K562 (cell line): Measurements from ENCODE around the gene IFI16. TPM values are rescaled to one million over a fixed set of nuclear protein-coding genes. Genes with fewer than 3 reads are reported as not detected.

Source experiments
- ATAC-seq: fragments of 200-7000 bp; cut with Tn5 transposase; 3 replicates; pipeline ENCODE4 v1.9.1; 2020; ENCODE audit warnings: moderate library complexity
- BruUV-seq: library from RNA; stranded (reverse); fragments of 400-500 nt; replicated peaks from 2 replicates; lab custom pipeline; 2021; lab: Mats Ljungman, UMichigan
- CTCF ChIA-PET: fragments of 300-600 bp; formaldehyde crosslinking; extraction: SDS; loops from one replicate; lab custom pipeline; 2021; ENCODE audit warnings: low intra/inter-chr PET ratio; lab: Yijun Ruan, JAX
- POLR2A ChIA-PET: fragments of 300-600, 350-650 bp; sonication (Branson Sonifier 250); formaldehyde crosslinking; extraction: SDS; loops from one replicate; lab custom pipeline; 2021; ENCODE audit warnings: antibody characterized with exemption, inconsistent platforms; lab: Yijun Ruan, JAX
- DNase-seq, 4 experiments: peaks; one replicate each; pipeline versions ENCODE4 v3.0.0 to v3.0.0-alpha.2; 2011 to 2018; ENCODE audit warnings: low spot score in 3 of 4, mixed read lengths in 3 of 4; ENCODE audit errors: extremely low read depth in 1 of 4
- FAIRE-seq: peaks from 2 replicates; lab custom pipeline; 2011; peaks lifted over from hg19 to GRCh38; lab: Jason Lieb, UNC
- H2AFZ ChIP-seq: 2 replicates; pipeline ENCODE4 v1.6.0; 2011; ENCODE audit warnings: low read depth, low read length, control low read depth, inconsistent platforms
- H3K27ac ChIP-seq: fragments of 200-600 bp; 3 replicates; pipeline ENCODE4 v1.8.0; 2011; ENCODE audit warnings: low read depth, mild to moderate bottlenecking, control low read depth, inconsistent platforms, low read length, moderate library complexity, mixed read lengths; ENCODE audit errors: extremely low read depth
- H3K27me3 ChIP-seq, 2 experiments: fragments of 300-600 bp in 1 of 2; 2 replicates in 1 of 2; 3 replicates in 1 of 2; pipeline versions ENCODE4 v1.6.0 to v1.8.0; 2011; ENCODE audit warnings: inconsistent platforms in 2 of 2, low read length in 2 of 2, mild to moderate bottlenecking in 1 of 2, mixed read lengths in 1 of 2, moderate library complexity in 1 of 2; ENCODE audit not compliant: control insufficient read depth in 2 of 2, insufficient read depth in 2 of 2
- H3K36me3 ChIP-seq: fragments of 300-600 bp; 3 replicates; pipeline ENCODE4 v1.8.0; 2011; ENCODE audit warnings: mild to moderate bottlenecking, low read length, inconsistent platforms; ENCODE audit not compliant: control insufficient read depth, insufficient read depth
- H3K4me1 ChIP-seq, 2 experiments: fragments of 200-600 bp in 1 of 2; replicated peaks in 1 of 2; 2 replicates in 1 of 2; 3 replicates in 1 of 2; pipeline versions ENCODE4 v1.5.1 to v1.8.0; 2011; ENCODE audit warnings: inconsistent platforms in 2 of 2, low read length in 2 of 2, mild to moderate bottlenecking in 1 of 2, mixed read lengths in 1 of 2, moderate library complexity in 1 of 2; ENCODE audit not compliant: control insufficient read depth in 2 of 2, insufficient read depth in 2 of 2
- H3K4me2 ChIP-seq: 2 replicates; pipeline ENCODE4 v1.6.1; 2011; ENCODE audit warnings: low read length, control low read depth, inconsistent platforms, mixed read lengths; ENCODE audit not compliant: insufficient read depth
- H3K4me3 ChIP-seq: fragments of 200-600 bp; sonication (generic), shearing (Covaris generic); 2 replicates; pipeline ENCODE4 v1.5.1; 2016; ENCODE audit warnings: control low read depth, inconsistent platforms
- H3K79me2 ChIP-seq: fragments of 200-600 bp; 3 replicates; pipeline ENCODE4 v1.8.0; 2011; ENCODE audit warnings: low read length, inconsistent platforms; ENCODE audit not compliant: control insufficient read depth, insufficient read depth
- H3K9ac ChIP-seq, 2 experiments: 2 replicates each; pipeline versions ENCODE4 v1.6.0 to v1.6.1; 2011; ENCODE audit warnings: low read depth in 2 of 2, low read length in 2 of 2, control low read depth in 1 of 2, inconsistent platforms in 1 of 2, mild to moderate bottlenecking in 1 of 2, mixed read lengths in 1 of 2; ENCODE audit not compliant: insufficient read depth in 1 of 2
- H3K9me1 ChIP-seq: one replicate; pipeline ENCODE4 v1.6.0; 2011; ENCODE audit warnings: inconsistent platforms, mild to moderate bottlenecking, low read length, moderate library complexity; ENCODE audit not compliant: control insufficient read depth, insufficient read depth
- H3K9me3 ChIP-seq: replicated peaks from 2 replicates; pipeline ENCODE4 v1.5.1; 2011; ENCODE audit warnings: low read depth, low read length, inconsistent platforms; ENCODE audit not compliant: control insufficient read depth, insufficient read depth
- H4K20me1 ChIP-seq: replicated peaks from 2 replicates; pipeline ENCODE4 v1.6.1; 2011; ENCODE audit warnings: low read length, inconsistent platforms, mixed read lengths; ENCODE audit not compliant: control insufficient read depth, insufficient read depth
- ETV1 ChIP-seq: fragments of 450-650 bp; conservative IDR thresholded peaks from 2 replicates; pipeline ENCODE4 v1.6.1; 2016; ENCODE audit warnings: missing genetic modification characterization, control low read depth, low read depth, missing compliant biosample characterization
- GABPA ChIP-seq: fragments of 200-800 bp; sonication (Bioruptor generic); conservative IDR thresholded peaks from 2 replicates; pipeline ENCODE4 v1.6.1; 2016; ENCODE audit warnings: low read depth, missing genetic modification characterization, missing compliant biosample characterization
- GTF2E2 ChIP-seq: fragments of 200-800 bp; sonication (Bioruptor generic); IDR thresholded peaks from 2 replicates; pipeline ENCODE4 v1.6.1; 2016; ENCODE audit warnings: missing genetic modification characterization, missing compliant biosample characterization
- PHF21A ChIP-seq: fragments of 450-650 bp; IDR thresholded peaks from 2 replicates; pipeline ENCODE4 v1.6.1; 2017; ENCODE audit warnings: low read depth, borderline replicate concordance
- ZKSCAN8 ChIP-seq: fragments of 200-800 bp; sonication (Bioruptor generic); IDR thresholded peaks from 2 replicates; pipeline ENCODE4 v1.6.1; 2016; ENCODE audit warnings: missing genetic modification characterization, missing compliant biosample characterization
- WGBS: fragments of 100-300 bp; shearing (Covaris generic); methylation state at CpG from one replicate; pipeline ENCODE4 v1.1.6; 2016; ENCODE audit warnings: low coverage, mixed read lengths; ENCODE audit not compliant: insufficient coverage; ENCODE audit errors: missing lambda C conversion rate; 5-methylcytosine and 5-hydroxymethylcytosine counted together
- in situ Hi-C: fragments of 300-500 bp; cut with MboI; formaldehyde crosslinking; loops from 4 replicates; pipeline ENCODE4 v1.15.0; 2018; ENCODE audit warnings: inconsistent platforms, mixed read lengths
- intact Hi-C: fragments of 100-400 bp; cut with micrococcal nuclease; formaldehyde crosslinking; loops from 2 replicates; pipeline ENCODE4 v1.14.2; 2022
- polyA plus RNA-seq, 8 experiments: library from polyadenylated mRNA; depleted of rRNA in 4 of 8; stranded (reverse) in 5 of 8; unstranded in 3 of 8; fragments of >200 nt; fragmentation: Nextera tagmentation in 2 of 8; fragmentation: Illumina TruSeq in 1 of 8; extraction: Ambion mirVana in 2 of 8; extraction: Trizol in 1 of 8; gene quantifications; 2 replicates each; pipeline versions ENCODE4 v1.2.1 to v1.2.3, GENCODE V29; 2011 to 2014; ENCODE audit warnings: inconsistent platforms in 1 of 8, missing spikeins in 1 of 8
- total RNA-seq, 7 experiments: library from RNA; depleted of rRNA in 6 of 7; stranded (reverse); fragments of >200 nt in 6 of 7; fragmentation: Illumina TruSeq in 2 of 7; extraction: Trizol in 2 of 7; gene quantifications; 2 replicates each; pipeline versions ENCODE4 v1.2.1 to v1.2.3, GENCODE V29; 2011 to 2021; ENCODE audit warnings: low replicate concordance in 1 of 7
- TF ChIP-seq, protein P1 (sequence below): fragments of 450-650 bp; IDR thresholded peaks from 2 replicates; pipeline ENCODE4 v1.6.1; 2016; ENCODE audit warnings: low read depth, mild to moderate bottlenecking, moderate library complexity
- TF ChIP-seq, protein P2 (sequence below): conservative IDR thresholded peaks from 2 replicates; pipeline ENCODE4 v1.6.1; 2011; ENCODE audit warnings: low read depth, mild to moderate bottlenecking, low read length; ENCODE audit not compliant: control insufficient read depth

IFI16 gene
- total and polyA plus RNA-seq, 9 of the 15 experiments (the other 6 are each of a cell fraction or from before 2014, with no cell fraction given): 0.70 to 2.8 (median 1.6) TPM

DNA sequence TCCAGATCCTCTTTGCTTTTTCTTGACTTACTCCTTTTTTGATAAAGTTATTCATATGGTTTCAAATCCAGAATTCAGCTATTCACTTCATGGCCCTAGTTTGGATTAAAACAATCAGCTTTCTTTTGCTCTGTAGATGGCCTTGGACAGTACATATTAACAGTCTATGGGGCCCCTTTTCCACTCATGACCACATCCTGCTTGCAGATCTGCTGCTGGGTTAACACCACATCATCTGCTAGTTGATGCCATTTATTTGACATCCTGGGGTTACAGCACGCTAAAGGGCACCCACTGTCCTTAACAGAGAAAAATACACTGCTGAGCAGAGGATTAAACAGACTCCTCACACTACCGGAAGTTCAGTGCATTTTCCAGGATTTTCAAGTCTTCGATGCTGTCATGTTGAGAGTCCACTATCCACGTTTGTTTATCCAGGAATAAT is 941 bp upstream of the IFI16 start:
- in situ Hi-C loops (loop anchor here (10.0 kb wide), 1 partner anchor 344 kb away; no protein-coding TSS in a partner anchor), intact Hi-C loops (no loop called here)
- Histone ChIP-seq H3K4me2 (no peak overlapping the region), H3K9me3 (no peaks in the 10 kb centered on the region), H3K4me3 (no peak overlapping the region), H3K4me1 (no peaks in the 10 kb centered on the region; a peak in 2 of 5 replicates), H3K36me3 (no peaks in the 10 kb centered on the region), H3K27me3 (no peaks in the 10 kb centered on the region), H3K9ac (no peak overlapping the region), H4K20me1 (no peaks in the 10 kb centered on the region), H3K9me1 (no peaks in the 10 kb centered on the region), H3K27ac (no peak overlapping the region), H2AFZ (no peak overlapping the region), H3K79me2 (no peaks in the 10 kb centered on the region)
- TF ChIP-seq PHF21A (no peak), GTF2E2 (0 out of 2 replicates have a peak, but pooled peaks have one; percentile 7), ETV1 (peak; percentile 41; the same call in 1 of the 2 replicates), GABPA (tag) (peak; percentile 68), ZKSCAN8 (peak; percentile 6; the same call in 1 of the 2 replicates)
- TF ChIP-seq, protein P1, sequence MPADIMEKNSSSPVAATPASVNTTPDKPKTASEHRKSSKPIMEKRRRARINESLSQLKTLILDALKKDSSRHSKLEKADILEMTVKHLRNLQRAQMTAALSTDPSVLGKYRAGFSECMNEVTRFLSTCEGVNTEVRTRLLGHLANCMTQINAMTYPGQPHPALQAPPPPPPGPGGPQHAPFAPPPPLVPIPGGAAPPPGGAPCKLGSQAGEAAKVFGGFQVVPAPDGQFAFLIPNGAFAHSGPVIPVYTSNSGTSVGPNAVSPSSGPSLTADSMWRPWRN: no peak
- TF ChIP-seq, protein P2, sequence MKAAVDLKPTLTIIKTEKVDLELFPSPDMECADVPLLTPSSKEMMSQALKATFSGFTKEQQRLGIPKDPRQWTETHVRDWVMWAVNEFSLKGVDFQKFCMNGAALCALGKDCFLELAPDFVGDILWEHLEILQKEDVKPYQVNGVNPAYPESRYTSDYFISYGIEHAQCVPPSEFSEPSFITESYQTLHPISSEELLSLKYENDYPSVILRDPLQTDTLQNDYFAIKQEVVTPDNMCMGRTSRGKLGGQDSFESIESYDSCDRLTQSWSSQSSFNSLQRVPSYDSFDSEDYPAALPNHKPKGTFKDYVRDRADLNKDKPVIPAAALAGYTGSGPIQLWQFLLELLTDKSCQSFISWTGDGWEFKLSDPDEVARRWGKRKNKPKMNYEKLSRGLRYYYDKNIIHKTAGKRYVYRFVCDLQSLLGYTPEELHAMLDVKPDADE: no peak
- no TSS peak for BruUV-seq
- FAIRE-seq: no peak
- CTCF ChIA-PET: no interaction called here
- POLR2A ChIA-PET: no interaction called here
- DNase-seq: no peak
- ATAC-seq: no peak
- WGBS: 24% methylated on average over 4 of the region's 4 CpGs
